Peyer's patch (tissue), 4 donors: ENCODE measurements around the gene RALGPS2. TPM values are rescaled to one million over a fixed set of nuclear protein-coding genes. Genes with fewer than 3 reads are reported as not detected.
A peak's percentile ranks its signal among the peaks of the same experiment; 100 is the strongest.

Experiments
- DNase-seq, 3 donors: peaks; one replicate each; pipeline ENCODE4 v3.0.0-alpha.2; 2017 to 2019
- H3K27ac ChIP-seq, 4 donors: fragments of 200-600 bp; sonication (generic); one replicate each; pipeline ENCODE4 v1.5.1; 2016 to 2019
- H3K27me3 ChIP-seq, 2 donors: fragments of 200-600 bp; sonication (generic); one replicate each; pipeline ENCODE4 v1.5.1; 2019
- H3K36me3 ChIP-seq, 3 donors: fragments of 200-600 bp; sonication (generic); one replicate each; pipeline ENCODE4 v1.5.1; 2016 to 2019
- H3K4me1 ChIP-seq, 4 donors: fragments of 200-600 bp; sonication (generic); one replicate each; pipeline ENCODE4 v1.5.1; 2016 to 2019
- H3K4me3 ChIP-seq, 4 donors: fragments of 200-600 bp; sonication (generic); 1 replicate in 3 of 4; 2 replicates in 1 of 4; pipeline ENCODE4 v1.5.1; 2016 to 2019; ENCODE audit warnings: mild to moderate bottlenecking in 1 of 4
- H3K9me3 ChIP-seq, 4 donors: fragments of 200-600 bp; sonication (generic); one replicate each; pipeline ENCODE4 v1.5.1; 2016 to 2019; ENCODE audit warnings: mild to moderate bottlenecking in 1 of 4
- CTCF ChIP-seq, 6 experiments: fragments of 450-650 bp in 4 of 6; fragments of 200-600 bp in 2 of 6; sonication (generic) in 1 of 6; IDR thresholded peaks; one replicate each; pipeline ENCODE4 v1.5.1; 2017 to 2019; ENCODE audit warnings: antibody characterized with exemption in 6 of 6, mild to moderate bottlenecking in 3 of 6, moderate library complexity in 1 of 6
- POLR2A ChIP-seq, 2 donors: fragments of 450-650 bp; IDR thresholded peaks; one replicate each; pipeline ENCODE4 v1.5.1; 2017; ENCODE audit warnings: antibody characterized with exemption in 2 of 2, mild to moderate bottlenecking in 2 of 2, moderate library complexity in 2 of 2
- total RNA-seq, 4 donors: library from RNA; depleted of rRNA; stranded (reverse); fragments of >200 nt; gene quantifications; one replicate each; pipeline ENCODE4 v1.1.0, GENCODE V29; 2016

The RALGPS2 gene
- total RNA-seq, 4 donors from 2014 or later: 25.8 to 102 (median 40.6) TPM

- no peaks in the 10 kb centered on the region for H3K9me3 ChIP-seq
- TF ChIP-seq CTCF (IDR thresholded peaks at IDR 0.05) (no peak), POLR2A (IDR thresholded peaks at IDR 0.05) (no peak)
- no peaks in the 10 kb centered on the region for H3K36me3 ChIP-seq
- no peaks in the 10 kb centered on the region for H3K27me3 ChIP-seq
- no peak for DNase-seq
- H3K27ac ChIP-seq: no peak overlapping the region
- H3K4me1 ChIP-seq: no peaks in the 10 kb centered on the region
- H3K4me3 ChIP-seq: peak overlapping the region in 1 of 4 donors; percentile 18
These were observed 139.3 kb downstream of the RALGPS2 start for GRCh38 chr1:178864326-178864725.

GRCh38 chr1:178867670-178868069 is 142.6 kb downstream of the RALGPS2 start:
- Histone ChIP-seq H3K4me1 (peaks cover 0 to 18% (median 0%) of the 10 kb centered on the region in 4 donors), H3K36me3 (no peaks in the 10 kb centered on the region), H3K27ac (peak overlapping the region; percentile 8 to 78 (median 64)), H3K27me3 (no peaks in the 10 kb centered on the region), H3K9me3 (no peaks in the 10 kb centered on the region), H3K4me3 (peak overlapping the region in 3 of 4 donors; percentile 12 to 36 (median 33))
- no peak for DNase-seq
- no peak for TF ChIP-seq CTCF (IDR thresholded peaks at IDR 0.05)

- H3K36me3 ChIP-seq: no peaks in the 10 kb centered on the region
- H3K9me3 ChIP-seq: no peaks in the 10 kb centered on the region
- peak overlapping the region in 2 of 4 donors; percentile 12 to 33 for H3K4me3 ChIP-seq
- no peaks in the 10 kb centered on the region for H3K27me3 ChIP-seq
- H3K4me1 ChIP-seq: peaks cover 0 to 18% (median 0%) of the 10 kb centered on the region in 4 donors
- no peak for DNase-seq
- TF ChIP-seq POLR2A (IDR thresholded peaks at IDR 0.05): no peak
- TF ChIP-seq CTCF (IDR thresholded peaks at IDR 0.05): no peak
- H3K27ac ChIP-seq: peak overlapping the region in 2 of 4 donors; percentile 68 to 78
These were observed 143.7 kb downstream of the RALGPS2 start for GRCh38 chr1:178868706-178869105.

- H3K36me3 ChIP-seq: no peaks in the 10 kb centered on the region
- TF ChIP-seq CTCF (IDR thresholded peaks at IDR 0.05) (no peak), POLR2A (IDR thresholded peaks at IDR 0.05) (no peak)
- no peak for DNase-seq
- H3K9me3 ChIP-seq: no peaks in the 10 kb centered on the region
- H3K4me1 ChIP-seq: peaks cover 0 to 18% (median 0%) of the 10 kb centered on the region in 4 donors
- peak overlapping the region in 2 of 4 donors; percentile 12 to 33 for H3K4me3 ChIP-seq
- H3K27me3 ChIP-seq: no peaks in the 10 kb centered on the region
- peak overlapping the region in 2 of 4 donors; percentile 68 to 78 for H3K27ac ChIP-seq
These were observed 144.2 kb downstream of the RALGPS2 start for GRCh38 chr1:178869119-178869697.

- H3K36me3 ChIP-seq: no peaks in the 10 kb centered on the region
- TF ChIP-seq POLR2A (IDR thresholded peaks at IDR 0.05): no peak
- TF ChIP-seq CTCF (IDR thresholded peaks at IDR 0.05): no peak
- peak overlapping the region in 2 of 4 donors; percentile 11 to 33 for H3K4me3 ChIP-seq
- peaks cover 0 to 18% (median 0%) of the 10 kb centered on the region in 4 donors for H3K4me1 ChIP-seq
- H3K27me3 ChIP-seq: no peaks in the 10 kb centered on the region
- peak overlapping the region in 2 of 4 donors; percentile 5 to 78 for H3K27ac ChIP-seq
- no peaks in the 10 kb centered on the region for H3K9me3 ChIP-seq
- DNase-seq: no peak
These were observed 145.2 kb downstream of the RALGPS2 start for GRCh38 chr1:178870221-178870620.
